Ascending aorta (tissue), 2 donors: ENCODE data around the gene ARID4B. TPM values are rescaled to one million over a fixed set of nuclear protein-coding genes. Genes with fewer than 3 reads are reported as not detected.

Experiments
- DNase-seq, 2 donors: peaks; one replicate each; pipeline ENCODE4 v3.0.0-alpha.2; 2019; ENCODE audit warnings: low spot score in 2 of 2
- H3K27ac ChIP-seq, 2 donors: fragments of 200-600 bp; sonication (generic); one replicate each; pipeline ENCODE4 v1.5.1; 2016 to 2017; ENCODE audit warnings: mild to moderate bottlenecking in 1 of 2
- H3K27me3 ChIP-seq: fragments of 200-600 bp; sonication (generic); one replicate; pipeline ENCODE4 v1.5.1; 2017
- H3K36me3 ChIP-seq, 2 donors: fragments of 200-600 bp; sonication (generic); one replicate each; pipeline ENCODE4 v1.5.1; 2016
- H3K4me1 ChIP-seq, 2 donors: fragments of 200-600 bp; sonication (generic); one replicate each; pipeline ENCODE4 v1.5.1; 2016 to 2017; ENCODE audit warnings: mild to moderate bottlenecking in 1 of 2
- H3K4me3 ChIP-seq, 2 donors: fragments of 200-600 bp; sonication (generic); one replicate each; pipeline ENCODE4 v1.5.1; 2016 to 2017; ENCODE audit warnings: mild to moderate bottlenecking in 1 of 2
- H3K9me3 ChIP-seq, 2 donors: fragments of 200-600 bp; sonication (generic); one replicate each; pipeline ENCODE4 v1.5.1; 2016
- CTCF ChIP-seq, 3 experiments: fragments of 200-600 bp in 2 of 3; fragments of 450-650 bp in 1 of 3; sonication (generic) in 2 of 3; IDR thresholded peaks; one replicate each; pipeline ENCODE4 v1.5.1; 2016 to 2019; ENCODE audit warnings: antibody characterized with exemption in 3 of 3, mild to moderate bottlenecking in 1 of 3, moderate library complexity in 1 of 3
- intact Hi-C: fragments of 100-400 bp; cut with DNase I; formaldehyde crosslinking; loops from one replicate; pipeline ENCODE4 v1.15.1; 2023
- total RNA-seq: library from RNA; depleted of rRNA; stranded (reverse); fragments of >200 nt; gene quantifications from one replicate; pipeline ENCODE4 v1.1.0, GENCODE V29; 2016

Gene ARID4B
- total RNA-seq, 1 donor from 2014 or later: 22.5 TPM

- TF ChIP-seq CTCF (IDR thresholded peaks at IDR 0.05): no peak
- Histone ChIP-seq H3K4me3 (no peak overlapping the region), H3K27ac (no peak overlapping the region), H3K36me3 (peaks cover 56 to 84% of the 10 kb centered on the region in 2 donors), H3K9me3 (no peaks in the 10 kb centered on the region), H3K4me1 (no peaks in the 10 kb centered on the region), H3K27me3 (no peaks in the 10 kb centered on the region)
- no peak for DNase-seq
- intact Hi-C loops: no loop called here
Observed at GRCh38 chr1:235151033-235151432, 176.9 kb downstream of the ARID4B start.

GRCh38 chr1:235149824-235150223 is 178.2 kb downstream of the ARID4B start:
- Histone ChIP-seq H3K9me3 (no peaks in the 10 kb centered on the region), H3K27ac (no peak overlapping the region), H3K27me3 (no peaks in the 10 kb centered on the region), H3K4me1 (no peaks in the 10 kb centered on the region), H3K4me3 (no peak overlapping the region), H3K36me3 (peaks cover 59 to 88% of the 10 kb centered on the region in 2 donors)
- DNase-seq: no peak
- no peak for TF ChIP-seq CTCF (IDR thresholded peaks at IDR 0.05)
- intact Hi-C loops: no loop called here

GRCh38 chr1:235147269-235147668 is 180.7 kb downstream of the ARID4B start:
- Histone ChIP-seq H3K4me3 (no peak overlapping the region), H3K4me1 (no peaks in the 10 kb centered on the region), H3K27me3 (no peaks in the 10 kb centered on the region), H3K27ac (no peak overlapping the region), H3K9me3 (no peaks in the 10 kb centered on the region), H3K36me3 (peaks cover 46 to 85% of the 10 kb centered on the region in 2 donors)
- TF ChIP-seq CTCF (IDR thresholded peaks at IDR 0.05): no peak
- intact Hi-C loops: no loop called here
- no peak for DNase-seq

- Histone ChIP-seq H3K4me1 (no peaks in the 10 kb centered on the region), H3K36me3 (peaks cover 51 to 83% of the 10 kb centered on the region in 2 donors), H3K9me3 (no peaks in the 10 kb centered on the region), H3K4me3 (no peak overlapping the region), H3K27ac (no peak overlapping the region), H3K27me3 (no peaks in the 10 kb centered on the region)
- intact Hi-C loops: no loop called here
- no peak for DNase-seq
- no peak for TF ChIP-seq CTCF (IDR thresholded peaks at IDR 0.05)
Observed at GRCh38 chr1:235145639-235146038, 182.3 kb downstream of the ARID4B start.

- TF ChIP-seq CTCF (IDR thresholded peaks at IDR 0.05): no peak
- Histone ChIP-seq H3K4me1 (no peaks in the 10 kb centered on the region), H3K9me3 (no peaks in the 10 kb centered on the region), H3K36me3 (peaks cover 57 to 81% of the 10 kb centered on the region in 2 donors), H3K27ac (no peak overlapping the region), H3K4me3 (no peak overlapping the region), H3K27me3 (no peaks in the 10 kb centered on the region)
- intact Hi-C loops: no loop called here
- no peak for DNase-seq
Observed at GRCh38 chr1:235142991-235143390, 185.0 kb downstream of the ARID4B start.

- intact Hi-C loops: no loop called here
- Histone ChIP-seq H3K4me1 (no peaks in the 10 kb centered on the region), H3K9me3 (no peaks in the 10 kb centered on the region), H3K4me3 (no peak overlapping the region), H3K36me3 (peaks cover 61 to 80% of the 10 kb centered on the region in 2 donors), H3K27me3 (no peaks in the 10 kb centered on the region), H3K27ac (no peak overlapping the region)
- no peak for TF ChIP-seq CTCF (IDR thresholded peaks at IDR 0.05)
- DNase-seq: no peak
Observed at GRCh38 chr1:235139315-235139714, 188.7 kb downstream of the ARID4B start.
